H9 (cell line): ENCODE data around the gene MICALL2. TPM values are rescaled to one million over a fixed set of nuclear protein-coding genes. Genes with fewer than 3 reads are reported as not detected.

Experiments used
- DNase-seq: peaks from one replicate; pipeline ENCODE4 v3.0.0-alpha.2; 2017
- H2AFZ ChIP-seq: one replicate; pipeline ENCODE4 v1.6.1; 2013; ENCODE audit warnings: mild to moderate bottlenecking, low read length, control low read depth, moderate library complexity
- H2AK5ac ChIP-seq: 2 replicates; pipeline ENCODE4 v1.6.1; 2013; ENCODE audit warnings: low read length, control low read depth, mixed read lengths; ENCODE audit not compliant: insufficient read length
- H2BK120ac ChIP-seq: one replicate; pipeline ENCODE4 v1.6.1; 2013; ENCODE audit warnings: low read depth, mild to moderate bottlenecking, low read length, control low read depth, inconsistent platforms; ENCODE audit not compliant: poor library complexity, severe bottlenecking
- H2BK12ac ChIP-seq: 2 replicates; pipeline ENCODE4 v1.6.1; 2013; ENCODE audit warnings: low read length, control low read depth, mixed read lengths, low read depth; ENCODE audit not compliant: insufficient read length
- H2BK15ac ChIP-seq: 2 replicates; pipeline ENCODE4 v1.6.1; 2013; ENCODE audit warnings: low read depth, low read length, control low read depth
- H2BK20ac ChIP-seq: one replicate; pipeline ENCODE4 v1.6.1; 2013; ENCODE audit warnings: low read depth, mild to moderate bottlenecking, low read length, control low read depth, inconsistent platforms; ENCODE audit not compliant: poor library complexity, severe bottlenecking
- H2BK5ac ChIP-seq: 2 replicates; pipeline ENCODE4 v1.6.1; 2013; ENCODE audit warnings: low read length, control low read depth, mixed read lengths; ENCODE audit not compliant: insufficient read length
- H3K14ac ChIP-seq: 2 replicates; pipeline ENCODE4 v1.6.1; 2013; ENCODE audit warnings: low read length, control low read depth; ENCODE audit not compliant: insufficient read depth
- H3K18ac ChIP-seq: 2 replicates; pipeline ENCODE4 v1.6.1; 2013; ENCODE audit warnings: low read depth, mild to moderate bottlenecking, mixed read lengths, low read length, control low read depth; ENCODE audit not compliant: insufficient read length
- H3K23ac ChIP-seq: 2 replicates; pipeline ENCODE4 v1.6.1; 2013; ENCODE audit warnings: low read length, control low read depth, mixed read lengths, low read depth; ENCODE audit not compliant: insufficient read length
- H3K23me2 ChIP-seq: 2 replicates; pipeline ENCODE4 v1.6.1; 2013; ENCODE audit warnings: low read depth, mild to moderate bottlenecking, mixed read lengths, low read length, control low read depth; ENCODE audit not compliant: insufficient read length, poor library complexity, severe bottlenecking
- H3K27ac ChIP-seq: 2 replicates; pipeline ENCODE4 v1.5.1; 2013; ENCODE audit warnings: low read length, control low read depth, mixed read lengths, low read depth; ENCODE audit not compliant: insufficient read length
- H3K27me3 ChIP-seq: 2 replicates; pipeline ENCODE4 v1.6.1; 2013; ENCODE audit warnings: low read length, control low read depth, inconsistent platforms; ENCODE audit not compliant: insufficient read depth
- H3K4ac ChIP-seq: 2 replicates; pipeline ENCODE4 v1.6.1; 2013; ENCODE audit warnings: low read depth, mild to moderate bottlenecking, control low read depth, inconsistent platforms, low read length, moderate library complexity
- H3K4me1 ChIP-seq: 2 replicates; pipeline ENCODE4 v1.6.1; 2013; ENCODE audit warnings: low read length, control low read depth, inconsistent platforms; ENCODE audit not compliant: insufficient read depth
- H3K4me2 ChIP-seq: 2 replicates; pipeline ENCODE4 v1.6.1; 2013; ENCODE audit warnings: low read length, control low read depth, mixed read lengths; ENCODE audit not compliant: insufficient read length, insufficient read depth
- H3K56ac ChIP-seq: 2 replicates; pipeline ENCODE4 v1.6.1; 2013; ENCODE audit warnings: low read depth, mild to moderate bottlenecking, mixed read lengths, low read length, control low read depth; ENCODE audit not compliant: insufficient read length
- H3K79me1 ChIP-seq: 2 replicates; pipeline ENCODE4 v1.6.1; 2013; ENCODE audit warnings: low read depth, mild to moderate bottlenecking, moderate library complexity, low read length, control low read depth, inconsistent platforms; ENCODE audit not compliant: insufficient read depth, poor library complexity, severe bottlenecking
- H3K79me2 ChIP-seq: 2 replicates; pipeline ENCODE4 v1.6.1; 2013; ENCODE audit warnings: low read length, control low read depth, inconsistent platforms; ENCODE audit not compliant: insufficient read depth
- H3K9ac ChIP-seq: 2 replicates; pipeline ENCODE4 v1.6.1; 2013; ENCODE audit warnings: low read length, control low read depth, mixed read lengths; ENCODE audit not compliant: insufficient read length; ENCODE audit errors: extremely low read depth
- H3K9me3 ChIP-seq: one replicate; pipeline ENCODE4 v1.6.1; 2013; ENCODE audit warnings: low read depth, low read length, inconsistent platforms; ENCODE audit not compliant: control insufficient read depth
- H3T11ph ChIP-seq: one replicate; pipeline ENCODE4 v1.6.1; 2013; ENCODE audit warnings: mild to moderate bottlenecking, low read length, control low read depth, inconsistent platforms
- H4K20me1 ChIP-seq: one replicate; pipeline ENCODE4 v1.6.1; 2013; ENCODE audit not compliant: control insufficient read depth, insufficient read length, insufficient read depth
- H4K5ac ChIP-seq: 2 replicates; pipeline ENCODE4 v1.6.1; 2013; ENCODE audit warnings: low read depth, mild to moderate bottlenecking, mixed read lengths, low read length, control low read depth; ENCODE audit not compliant: insufficient read length
- H4K8ac ChIP-seq: replicated peaks from 2 replicates; pipeline ENCODE4 v1.6.1; 2013; ENCODE audit warnings: low read length, control low read depth, mixed read lengths, low read depth; ENCODE audit not compliant: insufficient read length
- H4K91ac ChIP-seq: 2 replicates; pipeline ENCODE4 v1.6.1; 2013; ENCODE audit warnings: low read depth, mild to moderate bottlenecking, moderate library complexity, mixed read lengths, low read length, control low read depth; ENCODE audit not compliant: insufficient read length
- H3K27ac Mint-ChIP-seq, 3 experiments: 2 replicates in 2 of 3; 3 replicates in 1 of 3; pipeline ENCODE4 v1.8.0; 2020 to 2021; ENCODE audit warnings: mixed read lengths in 3 of 3, mild to moderate bottlenecking in 1 of 3, moderate library complexity in 1 of 3
- H3K27me3 Mint-ChIP-seq: 2 replicates; pipeline ENCODE4 v1.8.0; 2021; ENCODE audit warnings: low read depth, mild to moderate bottlenecking, moderate library complexity, mixed read lengths
- H3K36me3 Mint-ChIP-seq, 3 experiments: 2 replicates in 2 of 3; 3 replicates in 1 of 3; pipeline ENCODE4 v1.8.0; 2020 to 2021; ENCODE audit warnings: low read depth in 3 of 3, mixed read lengths in 3 of 3; ENCODE audit not compliant: insufficient read depth in 1 of 3
- H3K4me1 Mint-ChIP-seq, 2 experiments: 2 replicates each; pipeline ENCODE4 v1.8.0; 2020; ENCODE audit warnings: mixed read lengths in 2 of 2
- H3K4me3 Mint-ChIP-seq, 2 experiments: 2 replicates in 1 of 2; 3 replicates in 1 of 2; pipeline ENCODE4 v1.8.0; 2020 to 2021; ENCODE audit warnings: mild to moderate bottlenecking in 2 of 2, mixed read lengths in 2 of 2, moderate library complexity in 1 of 2
- H3K9me3 Mint-ChIP-seq, 2 experiments: 2 replicates in 1 of 2; 3 replicates in 1 of 2; pipeline ENCODE4 v1.8.0; 2020; ENCODE audit warnings: mild to moderate bottlenecking in 2 of 2, mixed read lengths in 2 of 2, moderate library complexity in 1 of 2
- WGBS: extraction: QIAGEN DNeasy Blood & Tissue Kit; methylation state at CpG from one replicate; pipeline ENCODE4 v1.1.7; 2013; ENCODE audit warnings: missing lambda C conversion rate, low lambda C conversion rate, mixed read lengths; ENCODE audit not compliant: insufficient read length; ENCODE audit errors: extremely low coverage; 5-methylcytosine and 5-hydroxymethylcytosine counted together
- total RNA-seq: library from RNA; stranded (reverse); gene quantifications from 2 replicates; pipeline ENCODE4 v1.2.1, GENCODE V29; 2021
- TF ChIP-seq, protein P1 (sequence below): fragments of 200-600 bp; sonication (generic); conservative IDR thresholded peaks from 3 replicates; pipeline ENCODE4 v1.8.0; 2021; ENCODE audit warnings: antibody characterized with exemption, mild to moderate bottlenecking

Gene MICALL2
- total RNA-seq, 1 experiment from 2014 or later = 7.1 TPM

DNA sequence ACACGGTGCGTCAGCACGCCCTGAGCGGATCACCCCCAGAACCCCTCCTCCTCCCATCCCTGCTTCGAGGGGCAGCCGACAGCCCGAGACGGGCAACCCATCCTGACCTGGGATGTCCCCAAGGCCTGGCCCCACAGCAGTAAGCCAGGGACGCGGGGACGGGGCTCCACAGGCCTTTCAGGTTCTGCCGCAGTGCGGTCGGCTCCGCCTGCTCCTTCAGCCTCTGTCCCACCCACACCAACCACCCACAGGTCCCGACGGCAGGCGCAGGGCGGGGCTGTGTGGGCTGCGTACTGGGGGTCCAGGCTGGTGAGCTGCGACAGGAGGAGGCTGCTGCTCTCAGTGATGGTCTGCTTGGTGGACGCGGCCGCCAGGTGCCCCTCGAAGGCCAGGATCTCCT is 28.2 kb upstream of the MICALL2 start:
- Histone ChIP-seq H2AFZ (no peak overlapping the region), H3K9me3 (no peaks in the 10 kb centered on the region), H3K14ac (no peak overlapping the region), H3K56ac (no peak overlapping the region), H3T11ph (no peak overlapping the region), H2BK120ac (no peak overlapping the region), H3K23me2 (no peaks in the 10 kb centered on the region), H3K79me1 (no peaks in the 10 kb centered on the region), H2BK5ac (no peak overlapping the region), H4K91ac (no peak overlapping the region), H2BK12ac (no peak overlapping the region), H4K20me1 (peaks cover 3% of the 10 kb centered on the region), H3K27me3 (no peaks in the 10 kb centered on the region), H3K27ac (no peak overlapping the region), H3K4me2 (no peak overlapping the region), H2BK20ac (no peak overlapping the region), H2BK15ac (no peak overlapping the region), H2AK5ac (no peak overlapping the region), H3K79me2 (no peaks in the 10 kb centered on the region), H3K9ac (no peak overlapping the region), H3K18ac (no peak overlapping the region), H3K4me1 (no peaks in the 10 kb centered on the region), H3K4ac (no peak overlapping the region), H4K8ac (no peak overlapping the region), H3K23ac (no peak overlapping the region), H4K5ac (no peak overlapping the region)
- TF ChIP-seq, protein P1, sequence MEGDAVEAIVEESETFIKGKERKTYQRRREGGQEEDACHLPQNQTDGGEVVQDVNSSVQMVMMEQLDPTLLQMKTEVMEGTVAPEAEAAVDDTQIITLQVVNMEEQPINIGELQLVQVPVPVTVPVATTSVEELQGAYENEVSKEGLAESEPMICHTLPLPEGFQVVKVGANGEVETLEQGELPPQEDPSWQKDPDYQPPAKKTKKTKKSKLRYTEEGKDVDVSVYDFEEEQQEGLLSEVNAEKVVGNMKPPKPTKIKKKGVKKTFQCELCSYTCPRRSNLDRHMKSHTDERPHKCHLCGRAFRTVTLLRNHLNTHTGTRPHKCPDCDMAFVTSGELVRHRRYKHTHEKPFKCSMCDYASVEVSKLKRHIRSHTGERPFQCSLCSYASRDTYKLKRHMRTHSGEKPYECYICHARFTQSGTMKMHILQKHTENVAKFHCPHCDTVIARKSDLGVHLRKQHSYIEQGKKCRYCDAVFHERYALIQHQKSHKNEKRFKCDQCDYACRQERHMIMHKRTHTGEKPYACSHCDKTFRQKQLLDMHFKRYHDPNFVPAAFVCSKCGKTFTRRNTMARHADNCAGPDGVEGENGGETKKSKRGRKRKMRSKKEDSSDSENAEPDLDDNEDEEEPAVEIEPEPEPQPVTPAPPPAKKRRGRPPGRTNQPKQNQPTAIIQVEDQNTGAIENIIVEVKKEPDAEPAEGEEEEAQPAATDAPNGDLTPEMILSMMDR = no peak
- no CpG with 5 or more reads among the region's 25 CpGs for WGBS
- H3K9me3 Mint-ChIP-seq = no peaks in the 10 kb centered on the region
- no peaks in the 10 kb centered on the region for H3K4me1 Mint-ChIP-seq
- no peak for DNase-seq
- H3K27ac Mint-ChIP-seq = no peak overlapping the region
- H3K27me3 Mint-ChIP-seq = no peaks in the 10 kb centered on the region
- H3K4me3 Mint-ChIP-seq = no peak overlapping the region
- H3K36me3 Mint-ChIP-seq = peaks cover 20 to 76% (median 69%) of the 10 kb centered on the region in 3 experiments; a peak in 6 of 7 replicates
